GM23248 (cell line): ENCODE data around the gene SLC6A12.

Experiments
- EZH2 ChIP-seq: fragments of 200-600 bp; sonication (generic); IDR thresholded peaks from 2 replicates; pipeline ENCODE4 v1.6.1; 2018; ENCODE audit warnings: antibody characterized with exemption, mild to moderate bottlenecking; ENCODE audit not compliant: insufficient read depth, poor library complexity, severe bottlenecking
- EZH2phosphoT487 ChIP-seq: fragments of 200-600 bp; sonication (generic); IDR thresholded peaks from 2 replicates; pipeline ENCODE4 v1.6.1; 2018; ENCODE audit warnings: antibody characterized with exemption, moderate library complexity, mild to moderate bottlenecking, low read depth; ENCODE audit not compliant: insufficient read depth

GRCh38 chr12:191541-191940, 22.4 kb downstream of the SLC6A12 start:
- no peak for TF ChIP-seq EZH2
- no peak for TF ChIP-seq EZH2phosphoT487
